K562 (cell line): ENCODE data around the gene CDT1.

Experiments used
- CBFB ChIP-seq: sonication (generic); formaldehyde crosslinking; IDR thresholded peaks from 2 replicates; pipeline ENCODE4 v1.4.0; 2020; ENCODE audit warnings: mild to moderate bottlenecking, missing genetic modification reagents
- CTCF ChIP-seq, 3 experiments: IDR thresholded peaks in 2 of 3; conservative IDR thresholded peaks in 1 of 3; 2 replicates each; pipeline ENCODE4 v1.5.1; 2011 to 2012; ENCODE audit warnings: low read length in 3 of 3, mild to moderate bottlenecking in 3 of 3, control low read depth in 2 of 3, improper control_type of control experiment in 1 of 3, inconsistent platforms in 1 of 3, low read depth in 1 of 3, mixed read lengths in 1 of 3, moderate library complexity in 1 of 3; ENCODE audit not compliant: insufficient read depth in 2 of 3
- SRSF1 ChIP-seq: fragments of 200-400 bp; formaldehyde crosslinking; IDR thresholded peaks from 2 replicates; pipeline ENCODE4 v1.6.1; 2017; ENCODE audit warnings: mild to moderate bottlenecking, low read depth, low read length, moderate library complexity
- ZBTB34 ChIP-seq: fragments of 250-450 bp; sonication (Bioruptor Pico); IDR thresholded peaks from 2 replicates; pipeline ENCODE4 v1.8.0; 2021; ENCODE audit warnings: mild to moderate bottlenecking, moderate library complexity

- no peak for TF ChIP-seq CTCF (IDR thresholded peaks at IDR 0.05 in 2 of 3, conservative IDR thresholded peaks at IDR 0.05 in 1 of 3; ENCODE audit: insufficient read depth in 2 of 3, low read depth in 1 of 3, low read length in 3 of 3)
- no peak for TF ChIP-seq CBFB
- TF ChIP-seq SRSF1, result no peak
- TF ChIP-seq ZBTB34 (CRISPR knock-in tag), result no peak
Measured at GRCh38 chr16:88754912-88755744, 48.5 kb upstream of the CDT1 start.
